Testis (tissue), 2 donors: Measurements from ENCODE around the gene SHISAL1.

Source experiments
- POLR2A ChIP-seq: fragments of 450-650 bp; IDR thresholded peaks from one replicate; pipeline ENCODE4 v1.6.1; 2017; ENCODE audit warnings: antibody characterized with exemption, mild to moderate bottlenecking, moderate library complexity
- TF ChIP-seq, protein P1 (sequence below), 3 experiments: fragments of 450-650 bp in 2 of 3; fragments of 200-600 bp in 1 of 3; sonication (generic) in 1 of 3; IDR thresholded peaks; one replicate each; pipeline ENCODE4 v1.5.1; 2016 to 2019; ENCODE audit warnings: antibody characterized with exemption in 3 of 3, mild to moderate bottlenecking in 2 of 3, moderate library complexity in 1 of 3

DNA sequence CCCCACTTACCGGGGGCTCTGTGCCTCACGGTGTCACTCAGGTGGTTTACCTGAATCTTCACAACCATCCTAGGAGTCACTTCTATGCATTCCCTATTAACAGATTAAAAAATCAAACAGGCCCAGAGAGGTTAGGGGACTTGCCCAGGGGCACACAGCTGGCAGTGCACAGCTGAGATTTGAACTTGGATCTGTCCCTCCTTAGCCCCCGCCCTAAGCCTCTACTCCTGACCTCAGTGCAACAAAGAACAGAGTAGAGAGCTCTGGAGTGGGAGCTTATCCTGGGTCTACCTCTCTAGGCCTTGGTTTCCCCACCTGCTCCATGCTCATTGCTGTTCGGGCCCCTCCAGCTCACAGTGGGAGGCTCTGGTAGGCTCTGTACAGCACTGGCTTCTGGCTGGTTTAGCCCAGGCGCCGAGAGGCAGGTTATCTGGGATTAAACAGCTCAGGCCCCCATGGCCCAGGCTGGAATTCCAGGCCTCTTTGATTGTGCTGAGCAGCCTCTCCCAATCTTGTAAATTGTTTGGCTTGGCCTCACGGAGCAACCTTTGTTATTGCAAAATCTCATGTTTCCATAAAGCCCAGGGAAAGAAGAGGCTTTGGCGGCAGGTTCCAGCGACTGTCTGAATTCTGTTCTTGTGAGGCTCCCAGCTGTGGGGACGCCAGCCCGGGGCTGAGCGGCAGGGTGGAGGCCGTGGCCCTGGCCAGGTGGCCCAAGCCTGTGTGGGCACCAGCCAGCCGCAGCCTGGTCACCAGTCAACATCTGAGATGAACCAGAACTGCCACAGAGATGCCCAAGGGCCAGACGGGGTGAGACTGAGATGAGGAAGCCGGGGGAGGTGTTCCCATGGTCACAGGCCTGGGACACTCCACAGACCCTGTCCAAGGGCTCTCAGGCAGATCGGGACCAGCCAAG, 28.9 kb upstream of the SHISAL1 start:
- TF ChIP-seq, protein P1, sequence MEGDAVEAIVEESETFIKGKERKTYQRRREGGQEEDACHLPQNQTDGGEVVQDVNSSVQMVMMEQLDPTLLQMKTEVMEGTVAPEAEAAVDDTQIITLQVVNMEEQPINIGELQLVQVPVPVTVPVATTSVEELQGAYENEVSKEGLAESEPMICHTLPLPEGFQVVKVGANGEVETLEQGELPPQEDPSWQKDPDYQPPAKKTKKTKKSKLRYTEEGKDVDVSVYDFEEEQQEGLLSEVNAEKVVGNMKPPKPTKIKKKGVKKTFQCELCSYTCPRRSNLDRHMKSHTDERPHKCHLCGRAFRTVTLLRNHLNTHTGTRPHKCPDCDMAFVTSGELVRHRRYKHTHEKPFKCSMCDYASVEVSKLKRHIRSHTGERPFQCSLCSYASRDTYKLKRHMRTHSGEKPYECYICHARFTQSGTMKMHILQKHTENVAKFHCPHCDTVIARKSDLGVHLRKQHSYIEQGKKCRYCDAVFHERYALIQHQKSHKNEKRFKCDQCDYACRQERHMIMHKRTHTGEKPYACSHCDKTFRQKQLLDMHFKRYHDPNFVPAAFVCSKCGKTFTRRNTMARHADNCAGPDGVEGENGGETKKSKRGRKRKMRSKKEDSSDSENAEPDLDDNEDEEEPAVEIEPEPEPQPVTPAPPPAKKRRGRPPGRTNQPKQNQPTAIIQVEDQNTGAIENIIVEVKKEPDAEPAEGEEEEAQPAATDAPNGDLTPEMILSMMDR (IDR thresholded peaks at IDR 0.05): no peak
- no peak for TF ChIP-seq POLR2A
